Right renal pelvis (tissue), 4 donors: ENCODE results near the gene ARL8A. TPM values are rescaled to one million over a fixed set of nuclear protein-coding genes. Genes with fewer than 3 reads are reported as not detected.
"Not testable (repeated sequence)": the region's sequence is repeated elsewhere in the genome, so short reads cannot be mapped to it uniquely, and the experiment has no call there.

Experiments
- DNase-seq, 4 donors: peaks; one replicate each; pipeline ENCODE4 v3.0.0-alpha.2; 2013; ENCODE audit warnings: low read depth in 4 of 4, low spot score in 3 of 4, missing footprints in 1 of 4
- polyA plus RNA-seq, 4 donors: library from polyadenylated mRNA; unstranded; fragments of 120-200 nt; gene quantifications; one replicate each; pipeline ENCODE4 v1.2.1, GENCODE V29; 2013; ENCODE audit not compliant: insufficient read length in 4 of 4

ARL8A gene
- polyA plus RNA-seq, 4 donors = 45.8 to 49.8 (median 48.2) TPM

- DNase-seq = no peak
Observed at GRCh38 chr1:202176949-202177927, 32.7 kb upstream of the ARL8A start.

- DNase-seq = no peak
Observed at GRCh38 chr1:202173993-202174392, 29.5 kb upstream of the ARL8A start.

- DNase-seq = no peak
Observed at GRCh38 chr1:202172015-202172355, 27.4 kb upstream of the ARL8A start.

- DNase-seq = no peak
Observed at GRCh38 chr1:202171292-202172014, 26.9 kb upstream of the ARL8A start.

- DNase-seq = no peak
Observed at GRCh38 chr1:202170726-202171125, 26.2 kb upstream of the ARL8A start.

- no peak for DNase-seq
Observed at GRCh38 chr1:202168861-202169260, 24.3 kb upstream of the ARL8A start.

GRCh38 chr1:202167708-202168415, 23.3 kb upstream of the ARL8A start:
- DNase-seq = no peak

GRCh38 chr1:202167054-202167453, 22.5 kb upstream of the ARL8A start:
- DNase-seq = not testable (repeated sequence)

GRCh38 chr1:202165942-202166843, 21.7 kb upstream of the ARL8A start:
- no peak for DNase-seq

GRCh38 chr1:202165267-202165941, 20.9 kb upstream of the ARL8A start:
- DNase-seq = no peak

- DNase-seq = no peak
Observed at GRCh38 chr1:202164271-202165037, 19.9 kb upstream of the ARL8A start.

GRCh38 chr1:202163281-202164270, 19.0 kb upstream of the ARL8A start:
- DNase-seq = no peak

- DNase-seq = no peak
Observed at GRCh38 chr1:202162418-202163280, 18.1 kb upstream of the ARL8A start.

- DNase-seq = no peak
Observed at GRCh38 chr1:202162047-202162417, 17.5 kb upstream of the ARL8A start.

- no peak for DNase-seq
Observed at GRCh38 chr1:202161151-202162046, 16.9 kb upstream of the ARL8A start.
